HG03521 (cell line): ENCODE results near the gene CARMIL1.

Experiments used
- ATAC-seq: cut with Tn5 transposase; IDR thresholded peaks from one replicate; pipeline ENCODE4 v1.9.1; 2021; ENCODE audit warnings: mild to moderate bottlenecking, moderate library complexity; ENCODE audit not compliant: unreplicated experiment

Gene CARMIL1

DNA sequence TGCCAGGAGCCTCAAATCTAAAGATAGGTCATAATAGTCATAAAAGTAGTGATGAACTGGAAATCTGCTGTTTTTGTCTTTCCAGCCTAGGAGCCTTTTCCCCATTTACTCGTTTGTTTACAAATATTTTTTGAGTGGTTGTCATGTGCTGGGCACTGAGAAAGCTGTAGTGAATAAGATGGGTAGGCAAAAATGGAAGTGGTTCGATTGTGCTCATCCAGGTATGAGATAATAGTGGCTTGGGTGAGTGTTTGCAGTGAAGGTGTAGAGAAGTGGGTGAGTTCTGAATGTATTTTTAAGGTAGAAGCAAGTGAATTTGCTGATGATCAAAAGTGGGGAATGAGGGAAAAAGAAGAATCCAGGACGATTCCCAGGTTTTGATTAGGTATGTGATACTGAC, 53.0 kb downstream of the CARMIL1 start:
- ATAC-seq = no peak

DNA sequence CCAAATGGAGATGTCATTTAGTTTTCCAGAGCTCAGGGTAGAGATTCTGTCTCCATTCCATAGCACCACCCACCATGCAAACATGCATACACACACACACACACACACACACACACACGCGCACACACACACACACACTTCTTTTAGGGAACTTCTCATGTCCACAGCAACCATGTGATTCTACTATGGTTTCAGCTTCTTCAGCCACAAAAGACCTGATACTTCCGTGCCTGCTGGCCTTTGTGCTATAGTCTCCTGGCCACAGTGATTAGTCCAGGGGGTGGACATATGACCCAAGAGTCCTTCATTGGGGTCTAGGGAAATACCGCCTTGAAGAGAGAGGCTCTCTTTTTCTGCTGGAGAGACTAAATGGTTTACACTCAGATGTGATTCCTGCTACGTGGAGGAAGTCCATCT, 53.5 kb downstream of the CARMIL1 start:
- ATAC-seq = no peak

DNA sequence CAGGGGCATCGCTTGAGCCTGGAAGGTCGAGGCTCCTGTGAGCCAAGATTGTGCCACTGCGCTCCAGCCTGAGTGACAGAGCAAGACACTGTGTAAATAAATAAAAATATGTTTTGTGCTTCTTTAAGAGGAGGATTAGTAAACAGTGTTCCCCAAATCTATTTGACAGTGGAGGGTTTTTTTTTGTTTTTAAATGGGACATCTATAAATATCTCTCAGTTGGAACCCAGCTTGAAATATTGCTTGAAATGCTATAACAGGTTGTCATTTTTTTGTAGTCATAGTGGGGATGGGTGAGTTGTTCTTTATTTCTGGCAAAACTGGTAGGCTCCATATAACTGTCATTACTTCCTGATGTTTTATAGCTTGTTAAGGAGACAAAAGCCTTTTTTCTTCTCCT, 54.3 kb downstream of the CARMIL1 start:
- no peak for ATAC-seq

DNA sequence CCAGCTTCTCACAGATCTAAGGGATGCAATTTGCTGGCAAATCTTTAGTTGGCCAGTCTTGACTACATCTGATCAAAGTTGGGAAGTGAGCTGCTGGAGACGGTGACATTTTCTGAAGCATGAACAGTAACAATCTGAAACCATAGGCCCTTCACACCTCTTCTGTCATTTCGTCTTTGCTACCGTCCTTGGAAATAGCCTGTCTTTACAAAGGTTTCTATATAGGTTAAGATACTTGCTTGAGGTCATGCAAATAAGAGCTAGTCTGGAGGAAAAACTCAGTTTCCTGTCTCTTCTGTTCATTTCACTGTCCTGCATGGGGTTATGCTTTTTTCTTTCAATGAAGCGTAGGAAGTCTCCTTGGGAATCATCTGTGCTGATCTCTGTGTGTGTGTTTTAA, 55.6 kb downstream of the CARMIL1 start:
- ATAC-seq = no peak

DNA sequence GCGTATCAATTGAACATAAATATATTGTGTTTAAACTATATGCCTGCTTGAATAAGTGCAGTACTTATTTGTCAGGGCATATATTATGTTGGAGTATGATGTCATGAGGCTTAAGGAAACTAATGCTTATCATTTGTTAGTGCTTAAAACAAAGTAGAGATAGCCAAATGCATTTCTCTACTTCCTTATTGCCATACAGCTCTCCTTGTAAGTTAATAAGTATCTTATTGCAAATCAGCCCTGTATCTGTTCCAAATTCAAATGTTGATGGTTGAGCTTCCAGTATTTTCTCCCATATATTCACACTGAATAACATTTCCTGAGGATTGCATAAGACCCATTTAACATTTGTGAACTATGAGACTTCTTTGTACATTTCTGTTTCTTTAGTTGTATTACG, 57.8 kb downstream of the CARMIL1 start:
- ATAC-seq = no peak

DNA sequence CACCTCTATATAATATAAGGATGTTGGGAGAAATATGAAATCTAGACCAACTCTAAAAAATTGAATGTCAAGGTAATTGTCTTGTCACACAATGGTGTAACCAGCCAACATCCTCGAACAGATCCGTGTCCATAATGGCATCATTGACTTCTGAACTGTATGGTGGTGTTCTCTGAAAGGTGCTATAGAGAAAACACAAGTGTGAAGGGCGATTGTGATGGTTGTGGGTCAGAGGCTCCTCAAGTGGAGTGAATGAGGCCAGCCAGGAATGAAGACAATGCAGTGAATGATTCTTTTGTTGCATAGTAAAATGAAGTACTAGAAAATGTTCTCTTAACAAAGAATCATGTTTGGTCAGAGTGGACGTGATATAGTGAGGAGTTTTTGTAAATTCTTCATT, 58.3 kb downstream of the CARMIL1 start:
- no peak for ATAC-seq

DNA sequence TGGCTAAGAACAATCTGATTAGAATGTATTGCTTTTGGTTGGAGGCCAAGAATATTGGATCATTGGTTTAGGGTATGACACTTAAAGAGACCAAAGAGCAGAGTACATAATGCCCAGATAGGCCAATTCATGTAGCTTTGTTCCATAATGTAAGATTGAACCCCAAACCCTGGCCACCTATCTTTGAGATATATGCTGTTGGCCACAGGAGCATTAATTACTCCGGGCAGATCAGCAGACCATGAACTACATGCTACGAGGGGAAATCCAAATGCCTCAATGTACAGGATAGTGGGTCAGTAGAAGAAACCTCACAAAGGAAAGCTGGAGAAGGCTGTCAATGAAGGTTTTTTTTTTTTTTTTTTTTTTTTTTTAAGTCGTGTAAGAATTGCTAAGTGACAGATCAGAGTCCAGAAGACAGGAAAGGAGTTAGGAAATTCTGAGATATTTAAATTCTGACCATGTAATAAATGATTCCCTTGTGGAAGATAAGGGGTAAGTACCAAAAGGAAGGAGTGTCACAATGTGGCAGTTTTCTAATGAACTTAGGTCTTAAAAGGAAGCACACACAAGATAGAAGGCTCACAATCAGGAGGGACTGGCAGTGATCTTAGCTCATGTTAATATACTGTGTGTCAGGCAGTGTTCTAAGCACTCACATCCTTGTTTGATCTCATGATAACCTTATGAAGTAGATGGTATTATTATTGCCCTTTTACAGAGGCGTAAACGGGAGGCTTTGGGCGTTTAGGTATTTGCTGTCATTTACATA, 61.4 kb downstream of the CARMIL1 start:
- no peak for ATAC-seq

DNA sequence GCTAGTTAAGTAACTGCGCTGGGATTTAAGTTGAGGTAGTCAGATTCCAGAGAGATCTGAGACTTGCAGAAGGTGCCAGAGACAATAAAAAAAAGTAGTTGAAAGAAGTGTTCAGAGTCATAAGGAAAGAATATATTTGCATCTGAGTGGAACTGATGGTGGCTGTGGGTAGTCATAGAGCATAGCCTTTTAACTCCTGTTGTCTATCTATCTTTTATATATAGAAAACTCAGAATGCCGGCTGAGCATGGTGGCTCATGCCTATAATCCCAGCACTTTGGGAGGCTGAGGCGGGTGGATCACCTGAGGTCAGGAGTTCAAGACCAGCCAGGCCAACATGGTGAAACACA, 62.0 kb downstream of the CARMIL1 start:
- ATAC-seq = no peak

DNA sequence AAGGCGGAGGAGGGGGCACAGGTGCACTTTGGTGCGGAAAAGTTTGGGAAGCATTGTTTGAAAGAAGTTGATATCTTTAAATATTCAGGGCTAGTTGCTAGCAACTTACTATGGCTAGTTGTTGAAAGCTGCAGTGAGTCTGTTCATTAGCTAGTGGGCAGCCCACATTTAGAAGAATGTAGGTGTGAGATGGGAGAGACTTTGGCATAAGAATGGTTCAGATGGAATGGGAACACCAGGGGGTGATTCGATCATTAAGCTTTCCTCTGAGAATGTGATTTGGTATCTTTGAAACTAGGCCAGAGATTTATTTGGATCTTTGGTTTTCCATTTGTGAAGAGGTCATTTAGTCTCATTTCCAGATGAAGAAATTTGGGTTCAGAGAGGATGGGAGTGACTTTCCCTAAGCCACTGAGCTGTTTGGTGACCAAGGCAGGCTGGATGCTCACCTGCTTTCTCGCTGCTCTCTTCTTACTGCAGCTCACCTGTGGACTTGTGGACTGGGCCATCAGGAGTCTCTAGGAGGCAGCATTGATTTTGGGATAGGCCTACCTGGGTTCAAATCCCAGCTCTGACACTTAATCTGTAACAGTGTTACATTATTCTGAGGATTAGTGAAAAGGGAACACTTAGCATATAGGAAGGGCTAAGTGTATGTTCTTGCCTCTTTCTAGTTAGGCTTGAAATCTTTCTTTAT, 62.9 kb downstream of the CARMIL1 start:
- ATAC-seq = no peak

DNA sequence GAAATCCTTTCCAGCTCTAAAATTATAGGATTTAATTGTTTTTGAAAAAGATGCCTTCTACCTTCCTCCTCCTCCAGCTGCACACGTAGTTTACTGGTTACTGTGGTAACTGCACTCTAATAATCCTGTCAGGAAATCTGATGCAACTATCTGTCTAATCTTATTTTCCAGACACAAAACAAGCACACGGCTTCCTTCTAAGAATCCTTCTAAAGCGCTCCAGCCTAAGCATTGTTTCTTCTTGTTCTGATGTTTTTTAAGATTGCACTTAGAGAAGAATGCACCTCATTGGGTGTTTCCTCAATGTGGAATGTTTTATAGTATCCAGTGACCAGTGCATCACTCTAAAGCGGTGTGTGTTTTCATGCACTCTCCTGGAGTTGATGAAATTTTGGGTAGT, 63.6 kb downstream of the CARMIL1 start:
- no peak for ATAC-seq

DNA sequence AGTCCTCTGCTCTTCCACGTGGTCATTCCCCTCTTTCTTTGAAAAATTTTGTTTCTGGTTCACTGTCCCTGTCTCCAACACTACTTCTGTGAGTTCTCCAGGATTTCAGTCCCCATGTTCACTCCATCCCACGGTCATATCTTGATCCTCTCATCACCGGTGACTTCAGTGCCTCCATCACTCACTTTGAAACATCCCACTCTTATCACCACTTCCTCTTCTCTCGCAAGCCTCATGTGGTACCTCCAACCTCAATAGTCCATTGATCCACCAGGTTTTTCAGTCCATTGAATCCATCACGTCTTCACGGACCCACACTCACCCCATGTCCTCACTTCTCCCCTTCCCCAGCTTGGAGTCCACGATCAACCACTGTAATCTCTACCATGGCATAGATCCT, 64.8 kb downstream of the CARMIL1 start:
- no peak for ATAC-seq

DNA sequence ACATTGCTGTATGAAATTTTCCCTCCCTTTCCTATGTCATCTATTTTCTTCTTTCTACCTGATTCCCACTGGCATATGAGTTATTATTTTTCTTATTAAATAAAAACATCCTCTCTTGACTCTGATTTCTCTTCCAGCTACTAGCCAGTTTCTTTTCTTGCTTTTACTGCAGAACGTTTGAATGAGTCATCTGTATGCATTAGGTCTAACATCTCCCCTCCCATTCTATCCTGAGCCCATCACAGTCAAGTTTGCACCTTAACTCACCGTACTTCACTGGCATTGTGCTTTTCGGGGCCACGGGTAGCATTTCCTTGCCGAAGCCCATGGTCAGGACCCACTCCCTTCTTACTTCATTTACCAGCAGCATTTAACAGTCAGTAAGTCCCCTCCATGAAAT, 65.7 kb downstream of the CARMIL1 start:
- ATAC-seq = no peak

DNA sequence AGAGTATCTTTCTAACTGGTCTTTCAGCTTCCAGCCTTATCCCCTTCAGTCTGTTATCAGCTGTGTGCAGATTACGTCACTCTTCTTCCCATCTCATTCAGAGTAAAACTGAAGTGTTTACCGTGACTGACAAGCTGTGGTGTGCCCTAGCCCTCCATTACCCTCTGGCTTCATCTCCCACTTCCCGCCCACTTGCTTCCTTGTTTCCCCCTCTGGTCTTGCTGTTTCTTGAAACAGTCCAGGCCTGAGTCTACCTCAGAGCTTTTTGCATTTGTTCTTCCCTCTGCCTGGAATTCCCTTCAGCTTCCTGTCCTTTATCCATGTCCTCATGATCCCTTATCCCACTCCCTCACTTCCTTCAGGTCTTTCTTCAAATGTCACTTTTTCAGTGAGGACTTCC, 66.9 kb downstream of the CARMIL1 start:
- no peak for ATAC-seq

DNA sequence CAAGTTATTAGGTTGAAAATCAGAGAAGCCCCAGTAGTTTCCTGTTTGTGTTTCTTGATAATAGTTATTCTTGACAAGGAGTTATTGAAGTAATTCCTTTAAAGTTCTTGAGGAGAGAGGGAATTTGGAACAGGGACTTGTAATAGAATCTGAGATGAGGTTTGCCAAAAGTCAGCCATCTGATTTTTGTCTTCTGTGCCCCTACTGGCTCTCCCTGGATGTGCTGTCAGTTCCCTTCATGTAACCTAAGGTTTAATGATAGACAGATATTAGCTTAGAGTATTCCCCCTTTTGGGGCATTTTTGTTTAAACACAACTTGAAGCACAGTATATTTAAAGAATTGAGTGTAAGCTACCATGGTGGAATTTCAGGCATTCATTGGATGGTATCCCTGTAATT, 71.4 kb downstream of the CARMIL1 start:
- no peak for ATAC-seq

DNA sequence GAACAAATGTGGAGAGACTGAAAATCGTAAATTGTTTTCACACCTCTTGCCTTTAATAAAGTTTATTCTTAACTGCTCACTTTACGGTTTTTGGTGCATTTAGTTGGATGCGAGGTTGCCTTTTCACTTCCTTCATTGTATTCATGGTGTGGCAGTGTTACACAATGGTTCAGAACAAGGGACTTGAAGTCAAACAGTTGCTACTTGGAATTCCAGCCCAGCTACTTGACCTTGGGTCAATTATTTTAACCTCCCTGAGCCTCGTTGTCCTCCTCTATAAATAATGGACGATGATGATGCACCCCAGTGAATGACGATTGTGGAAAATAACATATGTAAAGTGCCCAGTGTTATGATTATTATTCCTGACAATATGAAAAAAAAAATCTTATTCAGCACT, 72.3 kb downstream of the CARMIL1 start:
- ATAC-seq = no peak

DNA sequence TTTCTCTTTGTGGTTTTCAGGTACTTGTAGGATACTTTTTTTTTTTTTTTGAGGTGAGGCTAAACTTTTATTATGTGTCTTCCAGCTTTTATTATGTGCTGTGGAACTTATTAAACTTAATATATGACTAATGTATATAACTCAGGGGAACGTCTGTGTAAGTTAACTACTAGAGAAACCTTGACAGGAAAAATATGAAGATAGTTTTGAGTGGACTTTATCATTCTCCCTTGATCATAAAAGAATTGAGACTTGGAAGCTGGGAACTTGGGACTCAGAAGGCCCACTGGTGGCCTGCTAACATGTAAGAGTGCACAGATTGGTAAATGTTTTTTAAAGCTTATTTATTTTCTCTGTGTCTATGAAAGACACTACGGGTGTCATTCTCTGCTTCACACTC, 73.1 kb downstream of the CARMIL1 start:
- no peak for ATAC-seq

DNA sequence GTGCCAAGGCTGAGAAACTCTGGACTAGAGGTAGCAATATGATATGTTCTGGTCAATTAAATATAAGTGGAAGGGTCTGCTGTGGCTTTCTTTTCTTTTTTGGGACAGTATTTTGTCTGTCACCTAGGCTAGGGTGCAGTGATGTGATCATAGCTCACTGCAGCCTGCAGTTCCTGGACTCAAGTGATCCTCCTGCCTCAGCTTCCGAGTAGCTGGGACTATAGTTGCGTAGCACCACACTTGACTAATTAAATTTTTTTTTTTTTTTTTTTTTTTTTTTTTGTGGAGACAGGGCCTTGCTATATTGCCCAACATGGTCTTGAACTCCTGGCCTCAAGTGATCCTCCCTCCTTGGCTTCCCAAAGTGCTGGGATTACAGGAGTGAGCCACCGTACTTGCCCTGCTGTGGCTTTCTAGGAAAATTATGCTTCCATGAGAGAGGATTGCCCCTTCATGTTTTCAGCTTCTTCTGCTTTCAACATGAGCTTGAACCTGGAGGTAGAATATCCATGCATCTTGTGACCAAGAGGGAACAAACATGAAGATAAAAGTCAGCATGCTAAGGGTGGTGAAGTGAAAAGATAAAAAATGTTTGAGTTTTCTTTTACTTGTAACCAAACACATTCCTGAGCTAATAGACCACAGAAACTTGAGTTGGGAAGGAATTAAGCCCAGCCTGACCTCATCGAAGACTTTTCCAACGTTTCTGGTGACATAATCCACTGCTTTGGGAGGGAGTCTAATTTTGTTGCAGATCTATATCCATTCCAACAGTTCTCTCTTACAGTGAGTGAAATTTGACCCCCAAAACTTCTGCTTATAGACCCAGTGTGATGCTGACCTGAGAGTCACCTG, 75.1 kb downstream of the CARMIL1 start:
- no peak for ATAC-seq

DNA sequence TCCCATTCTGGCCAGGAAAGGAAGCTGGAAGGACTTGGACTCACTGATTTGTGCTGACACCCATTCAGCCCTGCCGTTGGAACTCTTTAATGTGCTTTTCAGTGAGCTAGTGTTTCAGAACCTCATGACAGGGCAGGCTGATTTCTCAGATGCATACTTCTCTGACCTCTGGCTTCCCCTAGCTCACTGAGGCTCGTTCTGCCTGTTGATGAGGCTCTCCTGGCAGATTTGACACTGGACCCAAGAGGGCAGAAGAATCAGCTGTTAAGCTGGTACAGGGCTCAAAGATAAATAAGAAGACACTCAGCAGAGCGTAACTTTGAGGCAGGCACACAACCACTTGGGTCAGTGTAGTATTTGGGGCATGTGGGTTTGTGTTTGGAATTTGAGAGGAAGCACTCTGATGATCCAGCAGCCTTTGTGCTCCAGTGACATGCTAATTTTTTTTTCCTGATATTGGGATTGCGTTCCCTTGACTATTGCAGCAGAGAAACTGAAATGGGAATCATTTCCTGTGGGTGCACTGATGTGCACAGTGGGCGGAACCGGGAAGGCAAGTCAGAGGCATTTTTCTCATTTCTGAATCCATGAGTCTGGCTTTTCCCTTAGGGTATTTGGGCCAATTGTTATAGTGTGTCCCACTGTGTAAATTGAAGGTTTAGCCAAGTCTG, 80.2 kb downstream of the CARMIL1 start:
- no peak for ATAC-seq

DNA sequence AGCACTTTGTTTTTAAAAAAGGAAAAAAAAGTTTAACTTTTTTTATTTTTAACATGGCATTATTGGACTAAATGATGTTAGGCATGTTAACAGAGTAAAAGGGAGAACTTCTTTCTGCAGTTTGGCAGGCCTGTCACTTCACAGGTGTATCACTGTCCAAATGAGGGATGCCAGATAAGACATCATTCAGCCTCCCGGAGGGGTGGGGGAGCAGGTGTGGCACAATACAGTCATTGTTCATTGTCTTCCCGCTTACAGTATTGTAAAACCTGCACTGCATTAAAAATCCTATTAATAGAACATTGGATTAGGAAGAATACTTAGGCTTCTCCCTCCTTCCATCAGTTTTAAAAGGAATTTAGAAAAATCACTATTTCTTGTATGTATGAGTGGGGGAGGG, 80.7 kb downstream of the CARMIL1 start:
- ATAC-seq = no peak

DNA sequence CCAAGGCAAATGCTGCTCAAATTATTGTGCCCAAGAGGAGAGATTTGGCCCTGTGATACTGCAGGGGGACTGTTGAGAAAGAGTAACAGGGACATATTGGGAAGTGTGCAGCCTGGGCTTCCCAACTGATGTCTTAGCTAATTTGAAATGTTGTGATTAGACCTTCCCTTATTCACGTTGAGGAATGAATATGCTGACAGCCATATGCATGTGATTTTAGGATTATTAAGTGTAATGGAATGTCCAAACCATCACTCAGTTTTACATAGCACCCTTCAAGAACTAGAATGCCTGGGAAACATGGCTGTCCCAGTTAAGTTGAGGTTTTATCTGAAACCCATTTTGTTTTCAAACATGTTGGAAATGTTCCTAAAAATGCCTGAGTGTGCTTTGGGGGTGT, 81.4 kb downstream of the CARMIL1 start:
- ATAC-seq = no peak

DNA sequence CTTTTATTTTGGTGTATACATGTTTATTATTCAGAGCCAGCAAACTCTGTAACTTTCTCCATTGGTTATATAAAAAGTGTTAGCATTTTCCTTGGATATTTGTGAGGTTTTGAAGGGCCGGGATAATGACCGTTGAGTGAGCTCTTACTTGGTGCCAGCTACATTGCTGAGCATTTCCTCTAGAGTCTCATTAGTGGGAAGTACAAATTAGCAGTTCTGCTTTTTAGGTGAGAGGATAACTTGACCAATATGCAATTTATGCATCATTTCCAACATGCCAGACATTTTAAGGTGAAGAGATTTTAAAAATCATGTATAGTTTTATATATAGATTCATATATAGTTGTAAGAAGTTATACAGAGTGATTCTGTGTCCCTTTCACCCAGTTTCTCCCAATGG, 84.3 kb downstream of the CARMIL1 start:
- ATAC-seq = no peak
